ENCODE results near the gene PAQR8. TPM values are rescaled to one million over a fixed set of nuclear protein-coding genes. Genes with fewer than 3 reads are reported as not detected.

Gene PAQR8
- total RNA-seq, 1 experiment from 2014 or later: 3.0 TPM

- H3K14ac ChIP-seq (ENCODE audit: insufficient read depth, low read length): no peak overlapping the region
- Mint-ChIP-seq H3K27me3 (ENCODE audit: low read depth) (no peaks in the 10 kb centered on the region), H3K4me3 (no peak overlapping the region), H3K36me3 (ENCODE audit: insufficient read depth in 1 of 3, low read depth in 3 of 3) (no peaks in the 10 kb centered on the region), H3K4me1 (peaks cover 5 to 15% of the 10 kb centered on the region in 2 experiments), H3K9me3 (no peaks in the 10 kb centered on the region), H3K27ac (no peak overlapping the region)
- H3K9me3 ChIP-seq (ENCODE audit: control insufficient read depth, low read depth, low read length): no peaks in the 10 kb centered on the region
- no peak overlapping the region for H2AFZ ChIP-seq (ENCODE audit: low read length)
- H2BK5ac ChIP-seq (ENCODE audit: insufficient read length, low read length): no peak overlapping the region
- TF ChIP-seq CTCF (conservative IDR thresholded peaks at IDR 0.05): no peak
- no peaks in the 10 kb centered on the region for H4K20me1 ChIP-seq (ENCODE audit: control insufficient read depth, insufficient read depth, insufficient read length)
- H2BK120ac ChIP-seq (ENCODE audit: low read depth, low read length, poor library complexity, severe bottlenecking): no peak overlapping the region
- no peak overlapping the region for H4K8ac ChIP-seq (replicated peaks; ENCODE audit: insufficient read length, low read depth, low read length)
- no peaks in the 10 kb centered on the region for H3K79me2 ChIP-seq (ENCODE audit: insufficient read depth, low read length)
- H2BK20ac ChIP-seq (ENCODE audit: low read depth, low read length, poor library complexity, severe bottlenecking): no peak overlapping the region
- no peak overlapping the region for H3K4me2 ChIP-seq (ENCODE audit: insufficient read depth, insufficient read length, low read length)
- H3K9ac ChIP-seq (ENCODE audit: extremely low read depth, insufficient read length, low read length): no peak overlapping the region
- no peak overlapping the region for H3K4ac ChIP-seq (ENCODE audit: low read depth, low read length)
- no peak overlapping the region for H2BK12ac ChIP-seq (ENCODE audit: insufficient read length, low read depth, low read length)
- H3T11ph ChIP-seq (ENCODE audit: low read length): no peak overlapping the region
- H4K91ac ChIP-seq (ENCODE audit: insufficient read length, low read depth, low read length): no peak overlapping the region
- no peak overlapping the region for H3K23ac ChIP-seq (ENCODE audit: insufficient read length, low read depth, low read length)
- H2BK15ac ChIP-seq (ENCODE audit: low read depth, low read length): no peak overlapping the region
- no peak overlapping the region for H2AK5ac ChIP-seq (ENCODE audit: insufficient read length, low read length)
- WGBS (ENCODE audit: extremely low coverage, insufficient read length, low lambda C conversion rate): no CpG with 5 or more reads among the region's 8 CpGs
- peak; percentile 54 for DNase-seq
- peaks cover 2% of the 10 kb centered on the region; the same call in 1 of the 2 replicates for H3K4me1 ChIP-seq (ENCODE audit: insufficient read depth, low read length)
- H3K18ac ChIP-seq (ENCODE audit: insufficient read length, low read depth, low read length): no peak overlapping the region
- H3K27me3 ChIP-seq (ENCODE audit: insufficient read depth, low read length): no peaks in the 10 kb centered on the region
- no peaks in the 10 kb centered on the region for H3K79me1 ChIP-seq (ENCODE audit: insufficient read depth, low read depth, low read length, poor library complexity, severe bottlenecking)
- H4K5ac ChIP-seq (ENCODE audit: insufficient read length, low read depth, low read length): no peak overlapping the region
- H3K23me2 ChIP-seq (ENCODE audit: insufficient read length, low read depth, low read length, poor library complexity, severe bottlenecking): peaks cover 15% of the 10 kb centered on the region
- no peak overlapping the region for H3K27ac ChIP-seq (ENCODE audit: insufficient read length, low read depth, low read length)
- no peak overlapping the region for H3K56ac ChIP-seq (ENCODE audit: insufficient read length, low read depth, low read length)
These were observed 62.0 kb downstream of the PAQR8 start for GRCh38 chr6:52423971-52424381.

Data from H9 (cell line).